ENCODE data around the gene ZG16.

- TF ChIP-seq CTCF (IDR thresholded peaks at IDR 0.05) (peak in 5 of 6 experiments; percentile 31 to 46 (median 42)), POLR2A (IDR thresholded peaks at IDR 0.05) (no peak)
Observed at GRCh38 chr16:29729116-29729521, 48.9 kb upstream of the ZG16 start.
